ENCODE data around the gene FGD2.

DNA sequence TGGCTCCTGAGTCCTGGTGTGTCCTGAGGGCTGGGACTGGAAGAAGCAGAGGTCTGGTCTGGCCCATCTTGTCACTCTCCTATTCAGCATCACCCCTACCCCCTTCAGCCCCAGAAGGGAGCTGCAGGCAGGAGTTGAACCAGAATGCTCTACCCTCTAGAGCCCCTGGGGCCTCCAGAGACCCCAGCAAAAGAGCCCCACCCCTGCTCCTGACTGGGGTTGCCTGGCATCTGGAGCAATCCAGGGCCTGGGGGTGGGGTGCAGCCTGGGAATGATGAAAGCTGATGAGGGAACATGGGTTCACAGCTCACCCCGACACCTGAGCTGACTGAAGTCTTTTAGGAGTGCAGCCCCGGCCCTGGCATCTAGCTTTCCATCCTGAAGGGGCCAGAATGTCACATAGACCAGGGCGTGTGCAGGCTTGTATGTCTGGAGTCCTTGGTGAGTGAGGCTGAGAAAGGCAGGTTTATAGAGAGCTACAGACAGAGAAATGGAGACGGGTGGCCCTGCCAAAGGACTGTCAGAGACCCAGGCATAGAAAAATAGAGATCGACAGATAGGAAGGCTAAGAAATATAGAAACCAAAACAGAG lies 12.2 kb downstream of the FGD2 start:
- TF ChIP-seq, protein P1, sequence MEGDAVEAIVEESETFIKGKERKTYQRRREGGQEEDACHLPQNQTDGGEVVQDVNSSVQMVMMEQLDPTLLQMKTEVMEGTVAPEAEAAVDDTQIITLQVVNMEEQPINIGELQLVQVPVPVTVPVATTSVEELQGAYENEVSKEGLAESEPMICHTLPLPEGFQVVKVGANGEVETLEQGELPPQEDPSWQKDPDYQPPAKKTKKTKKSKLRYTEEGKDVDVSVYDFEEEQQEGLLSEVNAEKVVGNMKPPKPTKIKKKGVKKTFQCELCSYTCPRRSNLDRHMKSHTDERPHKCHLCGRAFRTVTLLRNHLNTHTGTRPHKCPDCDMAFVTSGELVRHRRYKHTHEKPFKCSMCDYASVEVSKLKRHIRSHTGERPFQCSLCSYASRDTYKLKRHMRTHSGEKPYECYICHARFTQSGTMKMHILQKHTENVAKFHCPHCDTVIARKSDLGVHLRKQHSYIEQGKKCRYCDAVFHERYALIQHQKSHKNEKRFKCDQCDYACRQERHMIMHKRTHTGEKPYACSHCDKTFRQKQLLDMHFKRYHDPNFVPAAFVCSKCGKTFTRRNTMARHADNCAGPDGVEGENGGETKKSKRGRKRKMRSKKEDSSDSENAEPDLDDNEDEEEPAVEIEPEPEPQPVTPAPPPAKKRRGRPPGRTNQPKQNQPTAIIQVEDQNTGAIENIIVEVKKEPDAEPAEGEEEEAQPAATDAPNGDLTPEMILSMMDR (IDR thresholded peaks at IDR 0.05): no peak
- TF ChIP-seq POLR2A (IDR thresholded peaks at IDR 0.05): no peak
- TF ChIP-seq POLR2AphosphoS5 (IDR thresholded peaks at IDR 0.05): no peak
- TF ChIP-seq EP300 (IDR thresholded peaks at IDR 0.05): no peak
